GM12892 (cell line): ENCODE measurements around the gene SIRT7.

Source experiments
- POLR2A ChIP-seq: IDR thresholded peaks from 2 replicates; pipeline ENCODE4 v1.6.1; 2011; ENCODE audit warnings: low read depth, low read length, control low read depth
- TAF1 ChIP-seq: IDR thresholded peaks from 2 replicates; pipeline ENCODE4 v1.6.1; 2011; ENCODE audit warnings: low read depth, mild to moderate bottlenecking, control low read depth, low read length, borderline replicate concordance

GRCh38 chr17:81967244-81967532, 49.2 kb upstream of the SIRT7 start:
- TF ChIP-seq POLR2A (no peak), TAF1 (no peak)
